Middle frontal gyrus (tissue), 1 donor: ENCODE results near the gene TMEM131.
"Not testable (repeated sequence)": the region's sequence is repeated elsewhere in the genome, so short reads cannot be mapped to it uniquely, and the experiment has no call there.

Experiments
- DNase-seq: peaks from one replicate; pipeline ENCODE4 v3.0.0-alpha.2; 2015; ENCODE audit warnings: low spot score; ENCODE audit errors: extremely low spot score

Gene TMEM131

DNA sequence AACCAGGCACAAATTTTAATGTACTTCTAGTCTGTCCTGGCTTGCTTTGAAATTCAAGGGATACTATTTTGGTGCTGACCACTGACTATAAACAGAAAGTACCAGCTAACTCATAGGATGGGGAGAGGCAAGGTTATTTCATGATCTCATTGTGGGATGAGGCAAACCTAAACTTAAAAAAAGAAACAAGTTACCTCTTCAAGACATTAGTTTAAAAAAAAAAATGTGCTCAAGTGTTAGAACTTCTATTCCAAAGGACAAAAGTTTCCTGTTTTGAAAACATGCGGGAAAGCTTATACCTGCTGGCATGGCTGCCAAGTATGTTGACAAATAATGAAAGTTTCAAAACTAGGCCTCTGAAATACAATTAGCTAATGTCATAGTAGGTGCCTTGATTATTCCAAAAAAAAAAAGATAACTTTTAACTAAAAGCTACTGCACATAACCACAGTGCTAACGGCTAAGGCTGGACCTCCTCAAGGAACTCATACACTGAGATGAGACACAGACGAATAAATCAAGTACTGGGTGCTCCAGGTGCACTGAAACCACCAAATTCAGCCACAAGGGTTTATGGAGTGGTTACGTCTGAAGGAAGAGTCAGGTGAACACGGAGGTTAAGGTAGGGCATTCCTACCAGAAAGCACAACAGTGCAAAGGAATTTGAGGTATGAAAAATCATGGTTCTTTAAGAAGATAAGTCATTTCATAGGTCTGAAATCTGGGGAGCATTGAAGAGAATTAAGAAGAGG, 38.1 kb downstream of the TMEM131 start:
- no peak for DNase-seq

DNA sequence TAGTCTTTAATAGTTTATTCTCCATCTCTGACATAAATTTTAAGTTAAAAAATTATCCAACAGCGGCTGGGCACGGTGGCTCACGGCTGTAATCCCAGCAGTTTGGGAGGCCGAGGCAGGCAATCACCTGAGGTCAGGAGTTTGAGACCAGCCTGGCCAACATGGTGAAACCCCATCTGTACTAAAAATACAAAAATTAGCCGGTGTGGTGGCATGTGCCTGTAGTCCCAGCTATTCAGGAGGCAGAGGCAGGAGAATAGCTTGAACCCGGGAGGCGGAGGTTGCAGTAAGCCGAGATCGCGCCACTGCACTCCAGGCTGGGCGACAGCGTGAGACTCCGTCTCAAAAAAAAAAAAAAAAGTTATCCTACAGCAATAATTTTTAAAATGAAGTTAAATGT, 39.0 kb downstream of the TMEM131 start:
- not testable (repeated sequence) for DNase-seq

DNA sequence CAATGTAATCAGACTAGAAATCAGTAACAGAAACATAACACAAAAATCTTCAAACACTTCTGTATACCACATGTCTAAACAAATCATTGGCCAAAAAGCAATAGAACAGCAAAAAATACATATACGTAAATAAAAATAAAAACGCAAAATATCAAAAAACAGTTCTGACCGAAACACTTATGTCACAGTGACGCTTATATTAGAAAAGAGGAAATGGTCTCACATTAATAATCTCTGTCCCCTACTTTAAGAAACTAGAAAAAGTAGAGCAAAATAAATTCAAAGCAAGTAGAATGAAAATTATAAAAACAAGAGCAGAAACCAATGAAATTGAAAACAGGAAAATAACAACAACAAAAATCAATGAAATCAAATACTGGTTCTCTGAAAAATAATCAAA, 41.9 kb downstream of the TMEM131 start:
- no peak for DNase-seq

DNA sequence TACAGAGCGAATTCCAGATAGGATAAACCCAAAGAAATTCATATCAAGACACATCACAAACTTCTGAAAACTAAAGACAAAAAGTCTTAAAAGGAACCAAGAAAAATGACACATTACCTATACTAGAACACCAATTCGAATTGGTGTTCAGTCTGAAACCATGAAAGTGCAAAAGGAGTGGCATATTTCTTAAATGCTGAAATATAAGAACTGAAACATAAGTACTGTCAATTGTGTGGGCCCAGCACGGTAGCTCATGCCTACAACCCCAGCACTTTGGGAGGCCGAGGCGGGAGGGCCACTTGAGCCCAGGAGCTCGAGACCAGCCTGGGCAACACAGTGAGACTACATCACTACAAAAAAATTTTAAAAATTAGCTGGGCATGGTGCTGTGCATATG, 43.4 kb downstream of the TMEM131 start:
- DNase-seq = no peak

DNA sequence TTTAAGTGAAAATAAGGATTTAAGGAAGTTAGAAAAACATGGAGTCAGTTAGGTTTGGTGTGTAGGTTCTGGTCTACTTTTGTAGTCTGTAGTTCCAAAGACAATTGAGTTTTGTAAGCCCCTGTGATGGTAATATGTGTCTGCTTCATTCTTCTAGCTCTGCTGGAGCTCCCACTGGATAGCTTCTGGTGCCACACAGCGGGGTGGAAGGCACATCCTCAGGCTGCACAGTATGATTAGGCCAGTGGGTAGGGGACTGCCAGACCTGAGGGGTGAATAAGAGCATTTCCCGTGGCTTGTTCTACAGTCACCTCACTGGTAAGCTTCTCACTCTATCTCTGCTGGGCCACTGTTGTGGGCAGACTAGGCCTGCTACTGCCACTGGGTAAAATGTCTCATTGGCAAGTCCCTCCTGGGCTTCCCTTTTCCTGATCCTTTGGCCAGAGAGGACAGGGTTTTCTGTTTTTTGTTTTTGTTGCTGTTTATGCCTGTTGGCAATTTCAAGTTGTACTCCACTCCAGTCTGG, 44.5 kb downstream of the TMEM131 start:
- DNase-seq = no peak

DNA sequence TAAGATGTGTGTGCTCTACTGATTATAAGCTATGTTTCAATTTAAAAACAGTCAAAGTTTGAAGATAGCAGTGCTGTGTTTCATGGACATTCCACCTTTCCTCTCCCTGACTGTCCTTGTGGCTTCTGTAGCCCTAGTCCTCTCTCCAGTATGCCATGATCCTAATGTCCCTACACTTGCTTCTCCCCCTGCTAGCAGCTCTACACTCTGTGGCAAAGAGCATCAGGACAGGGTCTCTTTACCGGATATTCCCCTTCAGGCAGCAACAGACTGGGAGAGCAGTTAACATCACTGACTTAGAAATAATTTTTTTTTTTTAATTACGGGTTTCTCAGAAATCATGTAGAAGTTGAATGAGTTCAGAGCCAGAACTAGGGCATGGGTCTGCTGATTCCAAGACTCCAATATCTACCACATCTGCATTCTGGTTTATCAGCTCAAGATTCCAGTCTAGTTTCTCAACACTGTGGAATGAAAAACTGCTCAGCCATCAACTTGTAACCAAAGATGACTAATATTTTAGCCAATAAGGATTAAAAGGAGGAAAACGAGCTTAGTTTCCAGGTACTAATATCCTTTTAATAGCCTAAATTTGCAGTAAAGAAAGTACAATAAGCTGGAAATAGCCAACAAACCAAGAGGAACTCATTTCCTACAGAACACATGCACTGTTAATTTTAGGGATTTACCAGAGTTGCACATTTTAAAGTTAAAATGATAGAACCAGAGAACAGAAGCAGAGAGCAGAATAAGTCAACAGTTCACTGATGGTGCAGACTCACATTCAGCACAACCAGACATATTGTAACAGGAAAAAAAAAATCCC, 45.2 kb downstream of the TMEM131 start:
- no peak for DNase-seq

DNA sequence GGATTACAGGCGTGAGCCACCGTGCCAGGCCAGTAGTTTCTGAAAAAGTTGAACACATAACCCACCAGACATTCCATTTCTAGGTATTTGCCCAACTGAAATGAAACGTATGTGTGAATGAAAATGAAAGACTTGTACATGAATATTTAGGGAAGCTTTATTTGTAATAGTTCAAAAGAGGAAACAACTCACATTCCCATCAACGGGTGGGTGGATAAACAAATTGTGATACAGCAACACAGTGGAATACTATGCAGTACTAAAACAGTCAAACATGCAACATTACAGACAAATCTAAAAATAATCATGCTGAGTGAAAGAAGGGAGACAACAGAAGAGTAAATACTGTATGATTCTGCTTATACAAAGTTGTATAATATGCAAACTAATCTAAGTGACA, 46.8 kb downstream of the TMEM131 start:
- no peak for DNase-seq

DNA sequence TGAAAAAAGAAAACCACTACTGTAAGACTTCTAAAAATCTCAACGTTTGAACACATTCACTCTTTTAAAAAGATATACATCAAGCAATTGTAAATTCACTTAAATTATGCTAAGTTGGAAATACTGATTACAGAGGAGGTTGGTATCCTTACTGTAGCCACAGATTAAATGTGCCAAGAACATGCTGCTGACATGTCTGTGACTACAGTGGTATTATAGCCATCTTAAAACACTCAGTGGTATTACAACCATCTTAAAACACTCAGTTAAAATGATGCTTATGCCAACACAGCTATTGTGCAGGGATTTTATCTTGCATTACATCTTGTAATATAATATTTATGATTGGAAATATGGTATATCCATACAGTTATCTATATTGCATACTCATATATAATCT, 50.0 kb downstream of the TMEM131 start:
- no peak for DNase-seq

DNA sequence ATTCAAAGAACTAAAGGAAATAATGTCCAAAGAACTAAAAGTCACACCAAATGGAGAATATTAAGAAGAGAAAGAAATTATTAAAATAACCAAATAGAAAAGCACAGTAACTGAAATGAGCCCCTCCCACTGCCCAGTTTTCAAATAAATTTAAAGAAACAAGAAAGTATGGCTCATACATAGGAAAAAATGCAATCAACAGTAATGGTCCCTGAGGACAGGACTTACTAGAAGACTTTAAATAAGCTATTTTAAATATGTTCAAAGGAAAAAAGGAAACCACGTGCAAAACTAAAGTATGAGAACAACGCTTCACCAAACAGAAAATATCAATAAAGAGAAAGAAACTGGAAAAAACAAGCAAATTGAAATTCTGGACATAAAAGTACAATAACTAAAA, 58.9 kb downstream of the TMEM131 start:
- DNase-seq = no peak

DNA sequence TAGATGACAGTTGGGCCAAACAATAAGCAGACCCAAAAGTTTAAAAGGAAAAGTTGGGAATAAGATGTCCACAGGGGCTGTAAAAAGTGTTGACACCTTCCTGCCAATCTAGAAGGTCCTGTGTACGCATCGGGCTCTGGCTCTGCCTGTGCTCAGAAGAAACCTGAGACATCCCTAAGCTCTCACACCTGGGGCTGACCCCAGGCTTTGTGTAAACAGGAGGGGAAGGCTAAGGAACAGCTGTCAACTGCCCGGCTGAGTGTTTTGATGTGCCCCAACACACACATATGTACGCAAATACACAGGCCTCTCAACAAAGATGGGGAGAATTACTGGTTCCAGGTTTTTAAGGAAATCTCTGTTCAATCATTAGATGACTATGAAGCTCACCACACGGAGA, 59.5 kb downstream of the TMEM131 start:
- DNase-seq = no peak

DNA sequence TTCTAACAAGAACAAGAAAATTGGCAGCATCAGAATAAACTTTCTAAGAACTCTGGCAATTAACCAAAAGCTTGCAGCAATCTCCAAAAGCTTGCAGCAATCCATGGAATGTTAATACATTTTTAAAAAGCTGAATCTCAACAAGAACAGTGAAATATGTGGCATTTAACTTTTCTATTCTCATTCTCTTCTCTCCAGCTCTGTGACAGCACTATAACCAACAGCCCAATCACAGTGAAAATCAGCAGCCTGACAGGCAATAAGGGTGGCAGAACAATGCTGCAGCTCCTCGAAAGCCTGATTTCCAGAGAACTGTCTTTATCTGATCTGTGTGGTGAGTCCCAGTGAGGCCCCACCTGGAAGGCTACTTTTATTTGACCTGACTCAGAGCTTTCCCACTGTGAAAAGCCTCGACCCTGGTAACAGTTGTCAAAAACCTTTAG, 60.0 kb downstream of the TMEM131 start:
- no peak for DNase-seq

DNA sequence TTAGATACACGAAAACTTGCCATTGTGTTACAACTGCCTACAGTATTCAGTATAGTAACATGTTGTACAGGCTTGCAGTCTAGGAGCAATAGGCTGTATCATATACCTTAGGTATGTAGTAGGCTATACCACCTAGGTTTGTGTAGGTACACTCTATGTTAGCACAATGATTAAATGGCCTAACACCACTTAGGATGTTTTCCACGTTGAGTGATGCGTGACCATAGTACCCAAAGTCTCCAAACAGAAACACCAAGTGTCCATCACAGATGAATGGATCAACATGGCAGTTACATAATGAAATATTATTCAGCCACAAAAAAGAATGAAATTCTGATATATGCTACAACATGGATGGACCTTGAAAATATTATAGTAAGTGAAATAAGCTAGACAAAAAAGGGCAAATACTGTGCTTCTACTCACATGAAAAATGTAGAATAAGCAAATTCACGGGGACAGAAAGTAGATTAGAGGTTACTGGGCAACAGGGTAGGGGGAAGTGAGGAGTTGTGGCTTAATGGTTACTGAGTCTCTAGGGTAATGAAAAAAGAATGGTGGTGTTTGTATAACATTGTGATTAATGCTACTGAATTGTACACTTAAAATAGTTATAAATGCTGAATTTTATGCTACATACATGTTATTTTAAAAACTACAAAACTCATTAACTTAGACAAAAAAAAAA, 62.6 kb downstream of the TMEM131 start:
- no peak for DNase-seq

DNA sequence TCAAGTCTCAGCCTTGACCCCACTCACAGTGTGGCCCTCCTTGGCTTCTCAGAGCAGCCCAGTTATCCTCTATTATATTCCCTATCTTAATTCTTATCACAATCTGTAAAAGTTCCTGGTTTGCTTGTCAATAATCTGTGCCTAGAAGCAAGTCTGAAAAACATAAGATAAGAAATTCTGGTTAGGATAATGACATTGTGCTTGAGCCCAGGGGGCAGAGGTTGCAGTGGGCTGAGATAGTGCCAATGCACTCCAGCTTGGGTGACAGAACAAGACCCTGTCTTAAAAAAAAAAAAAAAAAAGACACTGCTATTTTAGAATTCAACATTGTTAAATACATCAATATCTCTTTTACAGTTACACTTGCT, 63.9 kb downstream of the TMEM131 start:
- DNase-seq = no peak

DNA sequence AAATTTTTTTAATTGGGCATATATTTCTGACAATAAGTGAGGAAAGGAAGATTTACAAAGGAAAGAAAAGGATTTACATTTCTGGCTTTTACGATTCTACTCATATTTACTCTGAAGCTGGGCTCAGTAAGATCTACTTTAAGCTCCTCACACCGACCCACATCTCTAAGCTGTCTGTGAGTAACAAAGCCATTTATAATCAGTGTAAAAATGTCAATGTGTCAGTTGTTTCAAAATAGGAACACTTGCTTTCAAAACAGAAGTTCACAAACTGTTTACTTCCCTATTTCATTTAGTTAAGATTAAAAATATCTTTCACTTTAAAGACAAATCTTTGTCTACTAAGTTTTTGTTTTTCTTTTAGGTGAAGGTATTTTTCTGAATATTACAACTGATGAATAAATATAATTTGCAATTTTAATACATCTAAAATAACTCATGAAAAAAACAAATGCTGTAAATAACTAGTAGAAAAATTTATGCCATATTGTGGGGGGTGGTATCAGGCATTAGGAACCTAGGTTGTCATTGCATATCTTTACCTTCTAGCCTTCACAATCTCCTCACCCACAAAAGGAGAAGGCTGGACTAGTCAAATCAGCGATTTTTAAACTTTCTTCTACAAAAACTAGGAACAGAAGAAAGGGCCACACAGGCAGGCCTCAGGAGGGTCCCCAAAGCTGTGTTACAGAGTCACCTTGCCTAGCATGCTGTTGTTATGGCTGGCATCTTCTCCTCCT, 64.5 kb downstream of the TMEM131 start:
- no peak for DNase-seq

DNA sequence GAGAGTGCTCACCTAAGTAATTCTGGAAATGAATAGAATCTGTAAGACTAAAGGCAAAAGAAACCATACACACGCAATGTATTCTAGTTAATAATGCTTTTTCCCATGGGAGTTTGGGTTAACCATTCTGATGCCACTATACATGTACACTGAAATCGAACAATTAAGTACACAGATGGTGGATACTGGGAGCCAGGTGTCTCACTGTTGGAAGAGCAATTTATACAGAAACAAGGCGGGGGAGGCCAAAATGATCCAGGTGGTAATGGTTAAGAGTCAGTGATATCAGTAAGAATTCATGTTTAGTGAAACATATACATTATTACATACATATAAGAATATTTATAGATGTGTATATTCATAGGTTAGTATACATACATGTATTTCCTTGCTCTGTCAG, 67.2 kb downstream of the TMEM131 start:
- no peak for DNase-seq

DNA sequence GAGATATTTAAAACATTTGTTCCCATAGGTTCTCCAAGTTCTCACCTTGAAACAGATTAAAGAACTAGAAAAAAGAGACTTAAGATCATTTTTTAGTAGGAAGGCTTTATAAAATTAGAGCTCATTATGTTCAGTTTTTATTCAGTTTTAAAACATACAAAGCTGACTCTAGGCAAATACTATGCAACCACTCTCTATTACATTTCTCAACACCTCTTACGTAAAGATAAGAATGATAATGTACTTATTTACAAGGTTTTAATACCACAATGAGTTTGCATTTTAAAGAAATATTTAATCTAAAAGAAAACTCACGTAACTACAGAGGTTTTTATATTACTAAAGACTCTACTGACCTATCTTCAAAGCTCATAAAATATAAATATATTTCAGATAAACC, 68.8 kb downstream of the TMEM131 start:
- no peak for DNase-seq

DNA sequence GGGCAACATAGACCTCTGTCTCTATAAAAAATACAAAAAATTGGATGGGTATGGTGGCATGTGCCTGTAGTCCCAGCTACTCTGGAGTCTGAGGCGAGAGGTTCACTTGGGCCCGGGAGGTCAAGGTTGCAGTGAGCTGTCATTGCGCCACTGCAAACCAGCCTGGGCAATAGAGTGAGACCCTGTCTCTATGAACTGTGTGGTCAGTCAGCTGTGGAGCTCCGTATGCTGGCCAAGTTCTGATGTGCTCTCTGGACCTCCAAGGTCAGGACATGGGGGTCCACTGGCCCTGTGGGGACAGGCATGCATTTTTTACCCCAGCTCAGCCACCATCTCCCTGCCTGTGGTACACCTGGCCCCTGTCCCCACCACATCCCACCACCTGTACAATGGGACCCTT, 71.6 kb downstream of the TMEM131 start:
- DNase-seq = no peak

DNA sequence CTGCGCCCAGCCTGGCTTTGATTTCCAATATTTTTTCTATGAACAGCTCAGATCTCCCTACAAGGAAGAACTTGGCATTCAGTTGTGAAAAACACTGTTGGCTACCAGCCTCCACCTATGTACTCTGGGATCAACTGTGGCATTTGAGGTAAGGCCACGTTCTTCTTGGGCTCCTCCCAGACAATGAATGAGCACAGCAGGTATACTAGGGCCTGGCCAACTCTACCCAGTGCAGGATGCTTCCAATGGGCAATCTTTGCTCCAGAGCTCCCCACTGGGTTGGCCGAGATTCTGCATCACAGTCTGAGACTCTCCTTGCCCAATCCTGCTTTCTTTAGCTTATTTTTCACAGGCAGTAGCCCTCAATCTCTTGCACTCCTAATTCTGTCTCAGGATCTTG, 75.9 kb downstream of the TMEM131 start:
- no peak for DNase-seq

DNA sequence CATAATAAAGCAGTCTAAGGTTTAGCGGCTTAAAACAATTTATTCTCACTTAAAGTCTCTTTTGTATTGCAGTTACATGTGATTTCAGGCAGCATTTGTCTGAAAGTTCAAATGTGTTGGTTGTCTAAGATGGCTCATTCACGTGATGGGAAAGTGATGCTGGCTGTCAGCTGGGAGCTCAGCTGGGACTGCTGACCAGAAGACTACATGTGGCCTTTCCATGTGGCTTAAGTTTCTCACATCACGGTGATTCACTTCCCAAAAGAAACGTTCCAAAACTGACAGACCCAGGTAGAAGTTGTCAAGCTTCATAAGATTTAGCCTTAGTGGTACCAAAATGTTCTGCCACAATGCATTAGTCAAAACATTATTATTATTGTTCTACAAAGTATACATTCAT, 76.9 kb downstream of the TMEM131 start:
- no peak for DNase-seq

DNA sequence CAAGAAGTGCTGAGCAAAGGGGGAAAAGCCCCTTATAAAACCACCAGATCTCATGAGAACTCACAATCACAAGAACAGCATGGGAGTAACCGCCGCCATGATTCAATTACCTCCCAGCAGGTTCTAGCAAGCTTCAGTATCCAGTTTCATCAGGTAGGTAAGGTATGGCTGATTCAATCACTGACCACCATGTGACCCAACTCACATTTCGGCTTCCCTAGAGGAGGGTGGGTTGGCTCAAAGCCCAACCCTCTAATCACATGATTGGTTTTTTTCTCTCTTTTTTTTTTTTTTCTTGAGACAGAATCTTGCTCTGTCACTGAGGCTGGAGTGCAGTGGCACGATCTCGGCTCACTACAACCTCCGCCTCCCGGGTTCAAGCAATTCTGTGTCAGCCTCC, 78.1 kb downstream of the TMEM131 start:
- DNase-seq = not testable (repeated sequence)

DNA sequence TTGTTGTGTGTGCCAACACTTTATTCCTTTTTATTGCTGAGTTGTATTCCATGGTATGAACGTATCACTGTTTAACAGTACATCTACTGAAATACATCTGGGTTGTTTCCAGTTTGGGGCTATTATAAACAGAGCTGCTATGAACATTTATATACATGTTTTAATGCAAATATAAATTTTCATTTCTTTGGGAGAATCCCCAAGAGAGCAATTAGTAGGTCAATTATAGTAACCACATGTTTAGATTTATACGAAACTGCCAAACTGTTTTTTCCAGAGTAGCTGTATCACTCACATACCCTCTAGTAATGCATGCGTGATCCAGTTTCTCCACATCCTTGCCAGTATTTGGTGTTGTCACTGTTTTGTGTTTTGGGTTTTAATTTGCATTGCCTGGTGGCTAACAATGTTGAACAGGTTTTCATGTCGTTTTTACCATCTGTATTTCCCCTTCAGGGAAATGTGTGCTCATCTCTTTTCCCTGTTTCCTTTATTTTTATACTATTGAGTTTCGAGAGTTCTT, 81.0 kb downstream of the TMEM131 start:
- DNase-seq = no peak
